Caki2 (cell line): ENCODE results near the gene KCNT2. TPM values are rescaled to one million over a fixed set of nuclear protein-coding genes. Genes with fewer than 3 reads are reported as not detected.
"Not testable (repeated sequence)": the region's sequence is repeated elsewhere in the genome, so short reads cannot be mapped to it uniquely, and the experiment has no call there.

Experiments used
- DNase-seq: peaks from one replicate; pipeline ENCODE4 v3.0.0-alpha.2; 2015; ENCODE audit warnings: low read depth
- in situ Hi-C: cut with HindIII; loops from 2 replicates; pipeline ENCODE4 v1.10.0; 2016; ENCODE audit warnings: low sequenced_read_pairs, low pct_unique_long_range_greater_than_20kb, mixed read lengths
- total RNA-seq: library from RNA; depleted of rRNA; stranded (reverse); fragments of >200 nt; shearing (Covaris generic); gene quantifications from 2 replicates; pipeline ENCODE4 v1.2.3, GENCODE V29; 2014; ENCODE audit warnings: low replicate concordance; rRNA removed

KCNT2 gene
- total RNA-seq: 0.03 and 0.12 TPM in 2 replicates

GRCh38 chr1:196608390-196609369 is at the start of gene KCNT2:
TSS of gene KCNT2 (minus strand) at chr1:196608440. CDS start at chr1:196608309, 131 bp downstream.
- peak; percentile 72 for DNase-seq
- in situ Hi-C loops: no loop called here

DNA sequence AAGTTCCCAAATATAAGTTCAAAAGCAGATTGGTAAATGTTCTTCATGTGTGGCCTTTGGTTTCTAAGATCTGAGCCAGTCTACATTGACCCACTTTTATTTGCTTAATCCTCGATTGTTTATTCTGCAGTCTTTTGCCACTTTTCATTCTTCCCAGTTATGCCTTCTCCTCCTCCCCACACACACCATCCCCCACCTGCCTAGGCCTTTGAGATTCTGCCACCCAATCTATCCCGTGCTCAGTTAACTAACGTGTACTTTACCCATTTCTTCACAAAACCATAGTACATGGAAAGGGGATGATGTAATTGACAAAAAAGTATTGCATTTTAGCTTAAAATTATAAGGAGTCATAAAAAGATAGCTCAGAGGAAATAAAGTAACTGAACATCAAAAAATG is 47.3 kb upstream of the KCNT2 start:
- DNase-seq: no peak
- in situ Hi-C loops: no loop called here

GRCh38 chr1:196655071-196655470 is 46.8 kb upstream of the KCNT2 start:
- in situ Hi-C loops: no loop called here

GRCh38 chr1:196654271-196654670 is 46.0 kb upstream of the KCNT2 start:
- in situ Hi-C loops: no loop called here
- DNase-seq: no peak

More at GRCh38 chr1:196655071-196655470, 46.8 kb upstream of the KCNT2 start:
- no peak for DNase-seq

GRCh38 chr1:196651637-196652215 is 43.5 kb upstream of the KCNT2 start, which contains the start of gene CFH:
TSS of gene CFH (plus strand) at chr1:196652043. CDS start at chr1:196652118, 75 bp downstream.
- in situ Hi-C loops: no loop called here

DNA sequence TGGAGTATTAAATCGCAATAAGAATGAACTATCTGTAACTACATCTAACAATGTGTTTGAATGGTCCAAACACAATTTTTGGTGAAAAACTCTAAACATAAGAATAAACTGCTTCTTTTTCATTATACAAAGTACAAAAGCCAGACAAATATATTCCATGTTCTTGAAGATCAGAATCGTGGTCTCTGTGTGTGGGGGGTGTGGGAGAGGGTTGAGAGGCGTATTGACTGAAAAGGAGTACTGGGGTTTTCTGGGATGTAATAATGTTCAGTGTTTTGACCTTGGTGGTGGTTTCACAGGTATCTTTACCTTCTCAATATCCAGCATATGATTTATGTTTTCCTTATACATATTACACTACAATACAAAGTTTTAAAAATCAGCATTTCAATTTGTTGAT is 42.8 kb upstream of the KCNT2 start:
- no peak for DNase-seq
- in situ Hi-C loops: no loop called here

More at GRCh38 chr1:196651637-196652215, 43.5 kb upstream of the KCNT2 start, which contains the start of gene CFH:
- DNase-seq: no peak

DNA sequence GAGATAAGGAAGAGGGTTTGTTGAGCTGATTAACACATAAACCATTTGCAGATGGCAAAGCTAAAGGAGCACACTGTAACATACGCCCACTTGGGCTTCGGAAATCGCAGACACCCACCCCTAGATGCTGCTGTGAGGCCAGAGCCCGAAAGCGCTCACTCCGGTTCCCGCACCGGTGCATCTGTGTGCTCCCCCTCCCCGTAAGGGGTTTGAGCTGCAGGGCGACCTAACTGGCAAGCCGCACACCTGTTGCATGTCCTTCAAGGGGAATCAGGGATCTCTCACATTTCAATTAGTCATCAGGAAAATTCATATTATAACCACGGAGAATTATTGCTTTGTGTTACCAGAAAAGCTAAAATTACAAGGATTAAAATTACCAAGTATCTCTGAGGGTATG is 42.2 kb upstream of the KCNT2 start:
- no peak for DNase-seq
- in situ Hi-C loops: no loop called here

- in situ Hi-C loops: no loop called here
- DNase-seq: no peak
Observed at GRCh38 chr1:196649990-196650389, 41.8 kb upstream of the KCNT2 start.

DNA sequence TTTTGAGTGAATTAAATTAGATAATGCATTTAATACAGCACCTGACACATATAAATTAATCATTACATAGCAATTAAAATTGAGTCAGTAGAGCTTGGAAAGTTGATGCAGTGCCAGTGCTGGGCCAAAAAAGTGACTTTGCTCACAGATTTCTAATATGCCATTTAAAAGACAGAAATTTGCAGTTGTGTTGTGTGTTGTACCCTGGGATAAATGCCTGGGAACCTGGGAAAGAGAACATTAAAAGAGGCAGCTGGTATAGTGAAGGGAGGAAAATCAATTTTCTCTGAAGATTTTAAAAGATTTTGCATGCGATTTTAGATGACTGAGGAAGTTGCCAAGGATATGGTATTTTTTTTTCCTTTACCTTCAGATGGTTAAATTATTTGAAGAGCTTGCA is 32.7 kb upstream of the KCNT2 start:
- in situ Hi-C loops: no loop called here
- no peak for DNase-seq

DNA sequence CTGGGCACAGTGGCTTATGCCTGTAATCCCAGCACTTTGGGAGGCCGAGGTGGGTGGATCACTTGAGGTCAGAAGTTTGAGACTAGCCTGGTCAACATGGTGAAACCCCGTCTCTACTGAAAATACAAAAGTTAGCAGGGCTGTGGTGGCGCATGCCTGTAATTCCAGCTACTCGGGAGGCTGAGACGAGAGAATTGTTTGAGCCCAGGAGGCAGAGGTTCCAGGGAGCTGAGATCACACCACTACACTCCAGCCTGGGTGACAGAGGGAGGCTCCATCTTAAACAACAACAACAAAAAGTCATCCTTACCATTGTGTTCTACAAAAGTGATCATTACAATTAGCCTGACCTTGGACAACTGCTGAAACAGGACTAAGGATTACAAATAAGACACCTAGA is 31.1 kb upstream of the KCNT2 start:
- DNase-seq, in situ Hi-C loops: not testable (repeated sequence)

DNA sequence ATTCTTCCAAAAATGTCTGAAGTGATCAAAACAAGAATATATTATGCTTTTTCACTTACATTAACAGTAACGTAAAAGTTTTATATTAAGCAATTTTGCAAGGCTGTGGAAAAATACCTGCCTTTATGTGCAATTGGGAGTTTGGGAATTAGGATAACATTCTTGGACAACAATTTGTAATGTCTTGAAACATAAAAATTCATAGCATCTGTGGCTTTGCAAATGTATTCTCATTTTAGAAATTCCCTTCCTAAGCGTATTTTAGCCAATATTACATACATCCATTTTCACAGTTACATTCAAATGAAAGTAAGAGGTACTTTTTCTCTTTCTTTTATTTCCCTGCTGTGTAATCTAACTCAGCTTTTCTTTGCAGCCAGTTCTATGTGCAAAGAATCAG is 30.2 kb upstream of the KCNT2 start:
- no peak for DNase-seq
- in situ Hi-C loops: no loop called here

DNA sequence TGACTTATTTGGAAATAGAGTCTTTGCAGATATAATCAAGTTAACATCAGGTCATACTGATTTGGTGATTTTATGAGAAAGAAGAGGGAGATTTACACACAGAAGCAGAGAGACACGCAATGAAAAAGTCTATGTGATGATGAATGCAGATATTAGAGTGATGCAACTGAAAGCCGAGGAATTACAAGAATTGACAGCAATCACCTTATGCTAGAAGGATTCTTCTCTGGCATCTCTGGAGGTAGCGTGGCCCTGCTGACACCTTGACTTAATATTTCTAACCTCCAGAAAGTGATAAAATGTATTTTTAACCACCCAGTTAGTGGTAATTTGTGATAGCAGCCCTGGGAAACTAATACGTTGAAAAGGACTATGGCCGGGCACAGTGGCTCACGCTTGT is 29.4 kb upstream of the KCNT2 start:
- in situ Hi-C loops: no loop called here
- DNase-seq: no peak

GRCh38 chr1:196628838-196629237 is 20.6 kb upstream of the KCNT2 start:
- no peak for DNase-seq
- in situ Hi-C loops: no loop called here

GRCh38 chr1:196623079-196623478 is 14.8 kb upstream of the KCNT2 start:
- in situ Hi-C loops: no loop called here
- DNase-seq: no peak

DNA sequence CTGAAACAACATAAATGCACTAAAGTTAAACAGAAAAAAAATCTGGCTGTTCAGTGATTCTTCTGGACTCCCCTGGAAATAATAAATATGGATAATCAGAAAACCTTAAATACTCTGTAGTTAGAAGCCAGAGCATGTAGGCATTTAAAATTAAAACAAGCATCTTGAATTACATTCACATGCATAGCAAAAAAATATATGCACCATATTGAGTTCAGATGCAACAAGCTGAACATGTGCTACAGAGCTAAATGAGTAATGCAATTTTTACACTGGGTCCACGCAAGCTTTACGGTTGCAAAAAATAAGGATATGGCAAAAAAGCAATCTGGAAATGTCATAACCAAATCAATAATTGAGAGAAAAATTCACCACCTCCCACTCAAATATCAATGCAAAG is 11.5 kb upstream of the KCNT2 start:
- no peak for DNase-seq
- in situ Hi-C loops: no loop called here

DNA sequence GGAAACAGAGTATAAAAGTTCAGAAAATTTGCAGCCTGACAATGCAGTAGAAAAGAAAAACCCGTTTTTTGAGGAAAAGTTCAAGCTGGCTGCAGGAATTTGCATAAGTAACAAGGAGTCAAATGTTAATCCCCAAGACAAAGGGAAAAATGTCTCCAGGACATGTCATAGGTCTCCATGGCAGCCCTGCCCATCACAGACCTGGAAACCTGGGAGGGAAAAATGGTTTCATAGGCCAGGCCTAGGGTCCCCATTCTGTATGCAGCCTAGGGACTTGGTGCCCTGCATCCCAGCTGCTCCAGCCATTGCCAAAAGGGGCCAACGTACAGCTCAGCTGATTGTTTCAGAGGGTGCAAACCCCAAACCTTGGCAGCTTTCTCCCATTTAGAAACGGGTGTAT is 3.6 kb upstream of the KCNT2 start:
- DNase-seq: no peak
- in situ Hi-C loops: no loop called here

DNA sequence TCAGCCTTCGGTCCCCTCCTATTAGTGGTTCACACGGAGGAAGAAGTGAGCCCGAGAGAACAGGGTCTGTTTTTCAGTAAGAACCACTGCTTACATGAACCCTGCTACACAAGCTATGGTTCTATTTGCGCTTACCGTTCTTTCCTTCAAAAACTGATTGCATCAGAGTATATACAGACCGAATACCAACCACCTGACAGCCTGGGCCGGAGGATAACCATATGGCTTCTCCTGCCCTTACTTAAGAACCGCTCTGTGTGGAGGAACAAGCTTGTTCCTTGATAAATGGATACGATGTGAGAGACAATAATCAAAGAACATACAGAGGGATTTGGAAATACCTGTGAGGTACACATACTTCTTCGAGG is 1.1 kb upstream of the KCNT2 start:
- in situ Hi-C loops: no loop called here
- DNase-seq: no peak

DNA sequence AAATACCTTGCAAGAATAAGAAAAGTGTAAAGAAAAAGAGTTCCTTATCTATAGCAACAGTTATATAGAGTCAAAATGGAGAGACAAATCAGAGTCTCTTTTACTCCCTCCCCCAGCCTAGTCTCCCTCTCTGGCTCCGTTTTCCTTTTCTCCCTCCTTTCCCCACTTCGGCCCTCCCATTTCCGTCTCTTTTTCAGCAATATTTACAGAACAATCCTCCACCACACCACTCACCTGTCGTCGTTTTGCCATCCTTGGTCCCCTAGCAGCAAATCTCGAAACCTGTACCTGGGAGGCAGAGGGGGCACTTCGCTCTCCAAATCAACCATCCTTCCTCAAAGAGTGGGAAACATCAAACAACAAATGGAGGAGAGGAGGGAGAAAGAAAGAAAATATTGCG is 259 bp downstream of the KCNT2 start:
- DNase-seq: no peak
- in situ Hi-C loops: no loop called here

GRCh38 chr1:196603651-196604050 is 4.6 kb downstream of the KCNT2 start:
- no peak for DNase-seq

More at GRCh38 chr1:196603651-196604050, 4.6 kb downstream of the KCNT2 start:
- in situ Hi-C loops: no loop called here
